ENCODE measurements around the gene PADI1. TPM values are rescaled to one million over a fixed set of nuclear protein-coding genes. Genes with fewer than 3 reads are reported as not detected.

Gene PADI1
- total RNA-seq, 4 donors from 2014 or later = 0.14 TPM; not detected in 3

- H3K27me3 ChIP-seq = no peaks in the 10 kb centered on the region
- H3K4me1 ChIP-seq = peaks cover 0 to 3% (median 0%) of the 10 kb centered on the region in 4 donors
- 57% methylated on average over 1 of the region's 2 CpGs; no CpG with 5 or more reads in 1 of the 2 donors for whole genome bisulfite sequencing, 2 donors (ENCODE audit: low coverage in 1 of 2)
- H3K9me3 ChIP-seq = peaks cover 11 to 12% of the 10 kb centered on the region in 2 donors
- in situ Hi-C loops (cut with MboI; ENCODE audit: low pct_ligation_motif_present in 1 of 4, low pct_unique_long_range_greater_than_20kb in 1 of 4, low sequenced_read_pairs in 3 of 4) = no loop called here
- H3K27ac ChIP-seq = no peak overlapping the region
- DNase-seq = no peak
- H3K36me3 ChIP-seq = no peaks in the 10 kb centered on the region
- no peak overlapping the region for H3K4me3 ChIP-seq
- intact Hi-C loops (cut with DNase I; ENCODE audit: low total_unique reads) = loop anchor here (5.0 kb wide), 1 partner anchor 1632 kb away; the partner anchor contains the start of gene DNAJC16
- no peak for TF ChIP-seq POLR2AphosphoS5 (IDR thresholded peaks at IDR 0.05)
- no peak for TF ChIP-seq POLR2A (IDR thresholded peaks at IDR 0.05)
- no peak for TF ChIP-seq CTCF (IDR thresholded peaks at IDR 0.05)
- TF ChIP-seq EP300 (IDR thresholded peaks at IDR 0.05; ENCODE audit: low read depth) = no peak
Measured at GRCh38 chr1:17158961-17159360, 46.0 kb upstream of the PADI1 start.

GRCh38 chr1:17161137-17161740 is 43.7 kb upstream of the PADI1 start:
- TF ChIP-seq POLR2AphosphoS5 (IDR thresholded peaks at IDR 0.05) = no peak
- TF ChIP-seq CTCF (IDR thresholded peaks at IDR 0.05) = no peak
- TF ChIP-seq POLR2A (IDR thresholded peaks at IDR 0.05) = no peak
- no peak for TF ChIP-seq EP300 (IDR thresholded peaks at IDR 0.05; ENCODE audit: low read depth)
- no peaks in the 10 kb centered on the region for H3K36me3 ChIP-seq
- H3K27ac ChIP-seq = no peak overlapping the region
- H3K27me3 ChIP-seq = peaks cover 2% of the 10 kb centered on the region
- in situ Hi-C loops (cut with MboI; ENCODE audit: low pct_ligation_motif_present in 1 of 4, low pct_unique_long_range_greater_than_20kb in 1 of 4, low sequenced_read_pairs in 3 of 4) (no loop called here), intact Hi-C loops (cut with DNase I; ENCODE audit: low total_unique reads) (no loop called here)
- WGBS, 2 donors (ENCODE audit: low coverage in 1 of 2) = 63 to 85% methylated on average over 2 to 3 of the region's 3 CpGs
- no peaks in the 10 kb centered on the region for H3K4me1 ChIP-seq
- DNase-seq = no peak
- peaks cover 0 to 3% of the 10 kb centered on the region in 2 donors for H3K9me3 ChIP-seq
- H3K4me3 ChIP-seq = no peak overlapping the region

- H3K9me3 ChIP-seq = no peaks in the 10 kb centered on the region
- WGBS, 2 donors (ENCODE audit: low coverage in 1 of 2) = 73 to 88% methylated on average over 6 to 20 of the region's 20 CpGs
- H3K4me3 ChIP-seq = no peak overlapping the region
- H3K4me1 ChIP-seq = no peaks in the 10 kb centered on the region
- H3K27me3 ChIP-seq = peaks cover 8% of the 10 kb centered on the region
- no peaks in the 10 kb centered on the region for H3K36me3 ChIP-seq
- H3K27ac ChIP-seq = no peak overlapping the region
- intact Hi-C loops (cut with DNase I; ENCODE audit: low total_unique reads) = no loop called here
- in situ Hi-C loops (cut with MboI; ENCODE audit: low pct_ligation_motif_present in 1 of 4, low pct_unique_long_range_greater_than_20kb in 1 of 4, low sequenced_read_pairs in 3 of 4) = no loop called here
- TF ChIP-seq POLR2A (IDR thresholded peaks at IDR 0.05) (no peak), CTCF (IDR thresholded peaks at IDR 0.05) (no peak), POLR2AphosphoS5 (IDR thresholded peaks at IDR 0.05) (no peak), EP300 (IDR thresholded peaks at IDR 0.05; ENCODE audit: low read depth) (no peak)
- DNase-seq = no peak
Measured at GRCh38 chr1:17161926-17162800, 42.8 kb upstream of the PADI1 start.

- DNase-seq = no peak
Measured at GRCh38 chr1:17162941-17163340, 42.0 kb upstream of the PADI1 start.

More at GRCh38 chr1:17162941-17163340, 42.0 kb upstream of the PADI1 start:
- no peak for TF ChIP-seq POLR2AphosphoS5 (IDR thresholded peaks at IDR 0.05)
- no peak for TF ChIP-seq POLR2A (IDR thresholded peaks at IDR 0.05)
- no peak for TF ChIP-seq EP300 (IDR thresholded peaks at IDR 0.05; ENCODE audit: low read depth)
- no peak for TF ChIP-seq CTCF (IDR thresholded peaks at IDR 0.05)
- no peaks in the 10 kb centered on the region for H3K36me3 ChIP-seq
- intact Hi-C loops (cut with DNase I; ENCODE audit: low total_unique reads) (no loop called here), in situ Hi-C loops (cut with MboI; ENCODE audit: low pct_ligation_motif_present in 1 of 4, low pct_unique_long_range_greater_than_20kb in 1 of 4, low sequenced_read_pairs in 3 of 4) (no loop called here)
- 79% methylated on average over 7 of the region's 7 CpGs; no CpG with 5 or more reads in 1 of the 2 donors for WGBS, 2 donors (ENCODE audit: low coverage in 1 of 2)
- peaks cover 8% of the 10 kb centered on the region for H3K27me3 ChIP-seq
- H3K9me3 ChIP-seq = no peaks in the 10 kb centered on the region
- no peak overlapping the region for H3K27ac ChIP-seq
- no peaks in the 10 kb centered on the region for H3K4me1 ChIP-seq
- H3K4me3 ChIP-seq = no peak overlapping the region
